ENCODE data around the gene DPP9.
A peak's percentile ranks its signal among the peaks of the same experiment; 100 is the strongest.

DPP9 gene

DNA sequence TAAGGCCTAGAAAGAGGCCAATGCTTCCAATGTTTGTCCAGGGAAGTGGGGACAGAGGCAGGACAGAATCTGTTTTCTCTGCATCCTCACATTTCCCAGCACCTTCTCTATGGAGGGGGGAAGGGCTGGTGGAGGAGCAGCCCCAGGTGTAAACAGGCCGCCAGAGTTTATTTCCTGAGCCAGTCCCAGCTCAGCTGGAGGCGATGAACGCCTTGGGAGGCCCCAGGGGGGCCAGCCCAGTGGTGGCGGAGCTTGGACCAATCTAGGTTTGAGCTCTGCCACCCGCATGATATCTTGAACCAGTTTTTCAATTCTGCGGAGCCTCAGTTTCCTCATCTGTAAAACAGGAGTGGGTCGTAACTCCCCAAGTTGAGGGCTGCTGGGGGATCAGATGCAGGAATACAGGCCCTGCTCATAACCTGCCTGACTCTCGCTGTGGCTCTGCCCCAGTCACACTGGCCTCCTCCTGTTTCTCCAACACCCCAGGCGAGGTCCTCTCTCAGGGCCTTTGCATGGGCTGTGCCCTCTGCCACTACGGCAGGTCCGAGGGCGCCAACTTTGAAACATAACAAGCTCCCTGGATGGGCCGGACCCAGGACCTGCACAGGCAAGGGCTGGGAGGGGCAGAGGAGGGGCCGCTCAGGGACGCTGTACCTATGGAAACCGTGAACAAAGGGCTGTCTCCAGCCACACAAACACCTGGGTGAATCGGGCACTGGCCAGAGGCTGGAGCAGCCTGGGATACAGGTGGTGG is 83.2 kb downstream of the DPP9 start:
- Histone ChIP-seq H3K27ac (ENCODE audit: low read length) (peak overlapping the region; percentile 97), H3K4me3 (ENCODE audit: low read length in 2 of 2) (peak overlapping the region; percentile 98 to 99), H3K4me1 (ENCODE audit: control insufficient read depth, insufficient read depth, low read length) (peaks cover 38% of the 10 kb centered on the region), H3K9me3 (ENCODE audit: control insufficient read depth in 2 of 2, low read length in 2 of 2) (no peaks in the 10 kb centered on the region), H3K27me3 (ENCODE audit: control insufficient read depth in 1 of 2, insufficient read depth in 2 of 2, low read length in 2 of 2) (no peaks in the 10 kb centered on the region), H3K9ac (ENCODE audit: low read length in 2 of 2) (peak overlapping the region; percentile 98 to 99), H3K36me3 (ENCODE audit: control insufficient read depth in 2 of 2, insufficient read depth in 2 of 2, low read length in 2 of 2) (no peaks in the 10 kb centered on the region)

DNA sequence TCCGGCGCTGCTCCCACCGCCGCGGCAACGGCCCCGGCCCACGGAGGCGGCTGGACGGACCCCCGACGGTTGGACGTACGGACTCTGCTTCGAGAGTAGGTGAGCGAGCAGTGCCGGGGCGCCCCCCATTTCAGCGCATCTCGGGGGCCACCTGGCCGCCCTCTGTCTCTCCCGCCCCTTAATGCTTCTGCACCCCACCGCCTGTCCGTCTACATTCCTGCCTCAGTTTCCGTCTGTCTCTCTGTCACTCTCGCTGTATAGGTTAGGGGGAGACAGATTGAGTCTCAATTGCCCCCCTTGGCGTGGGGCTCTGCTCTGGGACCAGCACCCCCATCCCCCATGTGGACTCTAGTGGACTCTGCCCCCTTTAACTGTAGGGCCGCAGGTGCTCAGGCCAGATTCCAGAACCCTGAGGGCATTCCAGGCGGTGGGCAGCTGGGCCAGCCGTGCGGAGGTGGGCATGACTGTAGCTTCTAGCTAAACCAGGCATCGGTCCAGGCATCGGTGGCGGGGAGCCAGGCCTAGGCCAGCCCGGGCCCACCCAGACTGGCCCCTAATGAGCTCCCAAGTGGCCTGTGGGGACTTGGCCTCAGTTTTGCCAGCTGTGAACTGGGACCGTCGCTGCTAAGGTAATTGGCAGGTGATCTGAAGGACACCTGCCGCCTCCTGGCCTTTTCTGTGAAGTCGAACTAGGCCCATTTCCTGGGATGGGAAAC is 84.0 kb downstream of the DPP9 start:
- no peaks in the 10 kb centered on the region for H3K27me3 ChIP-seq (ENCODE audit: control insufficient read depth in 1 of 2, insufficient read depth in 2 of 2, low read length in 2 of 2)
- no peaks in the 10 kb centered on the region for H3K36me3 ChIP-seq (ENCODE audit: control insufficient read depth in 2 of 2, insufficient read depth in 2 of 2, low read length in 2 of 2)
- peak overlapping the region; percentile 98 to 99 for H3K9ac ChIP-seq (ENCODE audit: low read length in 2 of 2)
- H3K4me1 ChIP-seq (ENCODE audit: control insufficient read depth, insufficient read depth, low read length) = peaks cover 38% of the 10 kb centered on the region
- H3K4me3 ChIP-seq (ENCODE audit: low read length in 2 of 2) = peak overlapping the region; percentile 98 to 99
- peak overlapping the region; percentile 97 for H3K27ac ChIP-seq (ENCODE audit: low read length)
- H3K9me3 ChIP-seq (ENCODE audit: control insufficient read depth in 2 of 2, low read length in 2 of 2) = no peaks in the 10 kb centered on the region

DNA sequence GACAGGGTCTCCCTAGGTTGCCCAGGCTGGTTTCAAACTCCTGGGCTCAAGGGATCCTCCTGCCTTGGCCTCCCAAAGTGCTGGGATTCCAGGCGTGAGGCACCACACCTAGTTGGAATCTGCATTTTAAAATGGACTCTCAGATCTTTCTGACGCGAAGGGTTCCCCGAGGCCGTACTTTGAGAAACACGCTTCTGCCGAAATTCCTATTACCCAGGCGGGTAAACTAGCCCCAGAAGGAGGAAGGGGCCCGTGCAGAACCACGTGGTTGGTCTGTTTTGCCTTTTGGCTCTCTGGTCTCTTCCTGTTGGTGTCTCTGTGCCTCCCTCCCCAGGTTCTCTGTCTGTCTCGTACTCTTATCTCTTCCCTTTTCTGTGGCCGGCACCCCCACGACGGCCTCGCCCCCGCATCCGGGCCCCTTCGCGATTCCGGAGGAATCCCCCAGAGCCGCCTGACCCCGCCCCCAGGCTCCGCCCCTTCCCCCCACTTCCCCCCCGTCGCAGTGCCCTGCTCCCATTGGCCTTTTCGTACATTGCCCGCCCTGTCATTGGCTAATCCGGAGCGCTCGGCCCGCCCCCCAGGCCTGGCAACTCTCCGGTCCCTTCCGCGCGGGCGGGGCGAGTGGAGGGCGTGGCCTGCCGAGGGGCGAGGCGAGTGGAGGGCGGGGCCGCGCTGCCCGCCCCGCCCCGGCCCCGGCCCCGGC is 84.7 kb downstream of the DPP9 start, which contains the start of gene TNFAIP8L1:
Gene TNFAIP8L1, plus strand, starts transcription at position 689 of the 703 bp plus-strand sequence. CDS start 12,354 bp downstream, outside the sequence.
- H3K27ac ChIP-seq (ENCODE audit: low read length) = peak within 1 kb of the TSS; percentile 97

DNA sequence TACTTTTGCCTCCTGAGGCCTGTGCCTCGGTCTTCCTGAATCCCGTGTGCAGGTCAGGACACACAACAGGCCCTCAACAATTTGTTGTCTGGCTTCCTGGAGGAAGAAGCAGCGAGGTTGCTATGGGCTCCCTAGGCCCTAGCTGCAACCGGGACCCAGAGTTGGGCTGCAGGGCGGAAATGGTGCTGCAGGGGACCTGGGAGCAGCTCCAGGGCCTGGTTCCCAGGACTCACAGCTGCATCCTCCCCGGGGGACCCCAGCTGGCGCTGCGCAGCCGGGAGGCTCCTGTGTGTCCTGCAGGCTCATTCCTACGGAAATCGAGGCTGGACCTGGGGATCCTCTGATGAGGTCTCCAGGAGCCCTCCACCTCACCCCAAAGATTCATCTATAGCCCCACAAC is 85.3 kb downstream of the DPP9 start:
- Histone ChIP-seq H3K36me3 (ENCODE audit: control insufficient read depth in 2 of 2, insufficient read depth in 2 of 2, low read length in 2 of 2) (no peaks in the 10 kb centered on the region), H3K27ac (ENCODE audit: low read length) (no peak overlapping the region), H3K9me3 (ENCODE audit: control insufficient read depth in 2 of 2, low read length in 2 of 2) (no peaks in the 10 kb centered on the region), H3K9ac (ENCODE audit: low read length in 2 of 2) (peak overlapping the region in 1 of 2 donors; percentile 29), H3K4me1 (ENCODE audit: control insufficient read depth, insufficient read depth, low read length) (peaks cover 37% of the 10 kb centered on the region), H3K27me3 (ENCODE audit: control insufficient read depth in 1 of 2, insufficient read depth in 2 of 2, low read length in 2 of 2) (no peaks in the 10 kb centered on the region), H3K4me3 (ENCODE audit: low read length in 2 of 2) (no peak overlapping the region)

More for the DNA sequence above, 84.7 kb downstream of the DPP9 start, which contains the start of gene TNFAIP8L1:
- peak within 1 kb of the TSS; percentile 98 to 99 for H3K4me3 ChIP-seq (ENCODE audit: low read length in 2 of 2)
- H3K36me3 ChIP-seq (ENCODE audit: control insufficient read depth in 2 of 2, insufficient read depth in 2 of 2, low read length in 2 of 2) = no peaks in the 10 kb centered on the region
- no peaks in the 10 kb centered on the region for H3K27me3 ChIP-seq (ENCODE audit: control insufficient read depth in 1 of 2, insufficient read depth in 2 of 2, low read length in 2 of 2)
- H3K9me3 ChIP-seq (ENCODE audit: control insufficient read depth in 2 of 2, low read length in 2 of 2) = no peaks in the 10 kb centered on the region
- peak within 1 kb of the TSS; percentile 98 to 99 for H3K9ac ChIP-seq (ENCODE audit: low read length in 2 of 2)
- H3K4me1 ChIP-seq (ENCODE audit: control insufficient read depth, insufficient read depth, low read length) = peaks cover 38% of the 10 kb centered on the region

DNA sequence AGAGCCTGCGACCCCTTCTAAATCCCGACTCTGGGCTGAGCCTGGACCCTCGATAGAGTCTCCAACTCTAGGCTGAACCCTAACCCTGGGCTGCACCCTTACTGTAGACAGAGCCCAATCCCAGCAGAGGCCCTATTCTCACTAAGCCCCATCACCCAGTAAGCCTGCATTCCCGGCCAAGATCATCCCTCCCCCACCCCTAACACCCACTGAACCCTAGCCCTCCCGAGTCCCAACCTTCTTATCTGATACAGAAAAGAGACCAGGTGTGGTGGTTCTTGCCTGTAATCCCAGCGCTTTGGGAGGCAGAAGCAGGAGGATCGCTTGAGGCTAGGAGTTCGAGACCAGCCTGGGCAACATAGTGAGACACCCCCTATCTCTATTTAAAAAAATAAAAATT is 86.9 kb downstream of the DPP9 start:
- H3K27ac ChIP-seq (ENCODE audit: low read length) = no peak overlapping the region
- H3K9ac ChIP-seq (ENCODE audit: low read length in 2 of 2) = peak overlapping the region; percentile 68 to 78

DNA sequence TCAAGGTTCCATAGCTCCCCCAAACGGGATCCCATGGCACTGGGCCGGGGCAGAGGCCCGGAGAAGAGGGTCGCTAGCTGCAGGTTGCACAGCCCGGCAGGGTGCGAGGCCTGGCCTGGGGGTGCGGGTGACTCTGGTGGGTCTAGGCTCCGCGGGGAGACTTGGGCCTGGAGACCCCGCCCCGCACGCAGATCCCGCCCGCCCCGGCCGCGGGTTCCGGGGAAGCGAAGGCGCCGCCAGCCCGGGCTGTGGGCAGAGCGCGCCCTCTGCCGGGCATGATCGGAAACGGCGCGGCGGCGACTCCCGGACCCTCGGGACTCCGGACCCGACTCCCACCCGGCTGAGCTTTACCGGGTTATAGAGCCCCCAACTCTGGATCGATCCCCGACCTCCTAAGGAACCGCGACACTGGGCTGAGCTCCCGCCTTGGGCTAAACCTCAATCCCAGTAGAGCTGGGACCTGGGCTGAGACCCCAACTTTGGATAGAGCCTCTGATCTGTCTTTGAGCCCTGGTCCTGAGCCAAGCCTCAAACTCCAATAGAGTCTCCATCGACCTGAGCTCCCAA is 87.4 kb downstream of the DPP9 start:
- H3K27me3 ChIP-seq (ENCODE audit: control insufficient read depth in 1 of 2, insufficient read depth in 2 of 2, low read length in 2 of 2) = no peaks in the 10 kb centered on the region
- no peaks in the 10 kb centered on the region for H3K36me3 ChIP-seq (ENCODE audit: control insufficient read depth in 2 of 2, insufficient read depth in 2 of 2, low read length in 2 of 2)
- H3K4me3 ChIP-seq (ENCODE audit: low read length in 2 of 2) = peak overlapping the region; percentile 75 to 76
- H3K9ac ChIP-seq (ENCODE audit: low read length in 2 of 2) = peak overlapping the region; percentile 73 to 78
- no peak overlapping the region for H3K27ac ChIP-seq (ENCODE audit: low read length)
- no peaks in the 10 kb centered on the region for H3K9me3 ChIP-seq (ENCODE audit: control insufficient read depth in 2 of 2, low read length in 2 of 2)
- peaks cover 31% of the 10 kb centered on the region for H3K4me1 ChIP-seq (ENCODE audit: control insufficient read depth, insufficient read depth, low read length)

More for the DNA sequence above, 86.9 kb downstream of the DPP9 start:
- Histone ChIP-seq H3K27me3 (ENCODE audit: control insufficient read depth in 1 of 2, insufficient read depth in 2 of 2, low read length in 2 of 2) (no peaks in the 10 kb centered on the region), H3K36me3 (ENCODE audit: control insufficient read depth in 2 of 2, insufficient read depth in 2 of 2, low read length in 2 of 2) (no peaks in the 10 kb centered on the region), H3K9me3 (ENCODE audit: control insufficient read depth in 2 of 2, low read length in 2 of 2) (no peaks in the 10 kb centered on the region), H3K4me1 (ENCODE audit: control insufficient read depth, insufficient read depth, low read length) (peaks cover 35% of the 10 kb centered on the region), H3K4me3 (ENCODE audit: low read length in 2 of 2) (peak overlapping the region; percentile 52 to 76)

DNA sequence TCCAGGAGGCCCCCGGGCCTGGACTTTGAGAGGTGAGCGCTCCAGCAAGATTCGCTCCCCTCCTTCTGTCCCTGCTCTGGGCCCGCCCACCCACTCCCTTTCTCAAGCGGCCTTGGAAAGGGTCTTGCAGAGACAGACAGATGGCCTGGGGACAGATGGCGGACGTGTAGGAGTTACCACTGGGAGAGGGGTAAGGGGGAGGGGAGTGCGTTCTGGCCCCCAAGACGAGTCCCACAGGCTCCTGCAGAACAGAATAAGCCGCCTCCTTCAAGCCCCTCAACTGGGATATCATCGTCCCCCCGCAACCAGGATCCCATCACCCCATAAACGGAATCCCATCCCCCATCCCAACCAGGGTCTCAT is 87.9 kb downstream of the DPP9 start:
- Histone ChIP-seq H3K36me3 (ENCODE audit: control insufficient read depth in 2 of 2, insufficient read depth in 2 of 2, low read length in 2 of 2) (no peaks in the 10 kb centered on the region), H3K4me3 (ENCODE audit: low read length in 2 of 2) (peak overlapping the region; percentile 75 to 76), H3K9ac (ENCODE audit: low read length in 2 of 2) (peak overlapping the region; percentile 73 to 78), H3K9me3 (ENCODE audit: control insufficient read depth in 2 of 2, low read length in 2 of 2) (no peaks in the 10 kb centered on the region), H3K4me1 (ENCODE audit: control insufficient read depth, insufficient read depth, low read length) (peaks cover 26% of the 10 kb centered on the region), H3K27ac (ENCODE audit: low read length) (no peak overlapping the region), H3K27me3 (ENCODE audit: control insufficient read depth in 1 of 2, insufficient read depth in 2 of 2, low read length in 2 of 2) (no peaks in the 10 kb centered on the region)

DNA sequence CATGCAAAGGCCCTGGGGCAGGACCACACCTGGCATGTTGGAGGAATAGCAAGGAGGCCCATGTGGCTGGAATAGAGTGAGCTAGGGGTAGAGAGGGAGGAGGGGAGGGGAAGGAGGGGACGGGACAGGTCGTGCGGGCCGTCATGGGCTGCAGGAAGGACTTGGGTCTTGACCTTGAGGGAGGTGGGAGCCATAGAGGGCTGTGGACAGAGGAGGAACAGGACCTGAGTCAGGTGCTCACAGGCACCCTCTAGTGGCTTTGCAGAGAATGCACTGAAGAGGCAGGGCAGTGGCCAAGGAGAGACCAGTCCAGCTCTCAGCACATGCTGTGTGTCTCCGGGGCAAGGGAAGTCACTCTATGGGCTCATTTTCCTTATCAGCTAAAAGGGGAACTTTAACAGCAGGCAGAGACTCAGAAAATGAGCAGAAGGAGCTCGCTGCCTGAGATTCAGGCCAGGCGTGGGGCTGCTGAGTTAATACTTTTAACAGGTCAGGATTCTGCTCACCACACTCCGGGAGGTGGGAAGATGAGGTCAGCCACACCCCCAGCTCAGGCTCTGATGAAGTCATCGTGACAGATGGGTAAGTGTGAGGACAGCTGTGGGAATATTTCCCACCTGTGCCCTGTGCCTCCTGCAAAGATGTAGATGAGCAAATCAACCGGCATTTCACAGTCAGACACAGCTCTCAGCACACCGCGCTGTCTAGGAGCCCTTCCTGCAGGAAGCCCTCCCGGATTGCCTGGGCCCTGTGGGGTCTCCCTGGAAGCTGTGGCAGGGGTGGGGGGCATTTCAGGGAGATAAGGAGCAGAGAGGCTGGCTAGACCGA is 90.3 kb downstream of the DPP9 start:
- H3K4me3 ChIP-seq (ENCODE audit: low read length in 2 of 2) = no peak overlapping the region
- peaks cover 11% of the 10 kb centered on the region for H3K4me1 ChIP-seq (ENCODE audit: control insufficient read depth, insufficient read depth, low read length)
- no peak overlapping the region for H3K9ac ChIP-seq (ENCODE audit: low read length in 2 of 2)
- no peaks in the 10 kb centered on the region for H3K27me3 ChIP-seq (ENCODE audit: control insufficient read depth in 1 of 2, insufficient read depth in 2 of 2, low read length in 2 of 2)
- no peak overlapping the region for H3K27ac ChIP-seq (ENCODE audit: low read length)
- no peaks in the 10 kb centered on the region for H3K36me3 ChIP-seq (ENCODE audit: control insufficient read depth in 2 of 2, insufficient read depth in 2 of 2, low read length in 2 of 2)
- H3K9me3 ChIP-seq (ENCODE audit: control insufficient read depth in 2 of 2, low read length in 2 of 2) = no peaks in the 10 kb centered on the region

All from stomach smooth muscle (tissue), 2 donors.